MV-4-11 (cell line): ENCODE data around the gene OR2AE1.
"Not testable (repeated sequence)": the region's sequence is repeated elsewhere in the genome, so short reads cannot be mapped to it uniquely, and the experiment has no call there.

ENCODE experiments used
- DNase-seq: peaks from one replicate; lab custom pipeline; 2025; lab: John Stamatoyannopoulos, UW

Gene OR2AE1

DNA sequence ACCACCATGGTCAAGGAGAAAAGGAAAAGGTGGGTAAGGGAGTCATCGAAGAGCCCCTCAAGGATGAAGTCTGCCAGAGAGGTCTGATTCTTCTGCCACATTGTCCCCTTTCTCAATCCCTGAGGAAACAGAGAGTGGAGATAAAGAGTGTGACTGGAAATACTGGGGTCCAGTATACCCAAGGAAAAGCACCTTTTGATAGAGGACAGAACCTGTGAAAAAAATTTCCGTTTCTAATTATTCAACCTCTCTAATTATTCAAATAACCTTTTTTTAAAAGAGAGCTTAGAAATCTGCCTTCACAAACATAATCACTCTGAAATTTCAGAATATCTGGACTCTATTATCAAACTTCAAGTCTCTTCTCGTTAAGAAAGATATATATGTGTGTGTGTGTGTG is at the start of gene OR2AE1:
Gene OR2AE1, minus strand, starts transcription at position 101 of the 400 bp plus-strand sequence. Its CDS starts 0 bp downstream, at position 101.
- DNase-seq, result no peak

- no peak for DNase-seq
Measured at GRCh38 chr7:99926321-99926720, 49.5 kb upstream of the OR2AE1 start.

GRCh38 chr7:99923200-99923599 is 46.4 kb upstream of the OR2AE1 start:
- no peak for DNase-seq

DNA sequence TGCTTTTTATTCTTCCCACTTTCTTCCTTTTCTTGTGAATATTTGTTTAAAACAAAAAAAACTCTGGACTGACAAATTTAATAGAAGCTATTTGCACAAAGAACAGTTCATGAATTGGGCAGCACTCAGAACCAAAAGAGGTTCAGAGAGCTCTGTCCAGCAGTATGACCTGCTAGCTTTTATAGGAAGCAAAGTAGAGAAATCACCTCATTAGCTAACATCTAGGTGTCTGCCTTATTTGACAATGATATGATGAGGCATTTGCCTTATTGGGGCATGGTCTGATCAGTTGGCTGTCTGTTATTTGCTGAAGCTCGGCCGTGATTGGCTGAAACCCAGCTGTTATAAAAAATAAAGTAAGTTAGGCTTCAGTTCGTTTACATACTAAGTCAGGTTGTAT is 43.3 kb upstream of the OR2AE1 start:
- DNase-seq, result peak; percentile 4

GRCh38 chr7:99919814-99920112 is 42.9 kb upstream of the OR2AE1 start:
- no peak for DNase-seq

DNA sequence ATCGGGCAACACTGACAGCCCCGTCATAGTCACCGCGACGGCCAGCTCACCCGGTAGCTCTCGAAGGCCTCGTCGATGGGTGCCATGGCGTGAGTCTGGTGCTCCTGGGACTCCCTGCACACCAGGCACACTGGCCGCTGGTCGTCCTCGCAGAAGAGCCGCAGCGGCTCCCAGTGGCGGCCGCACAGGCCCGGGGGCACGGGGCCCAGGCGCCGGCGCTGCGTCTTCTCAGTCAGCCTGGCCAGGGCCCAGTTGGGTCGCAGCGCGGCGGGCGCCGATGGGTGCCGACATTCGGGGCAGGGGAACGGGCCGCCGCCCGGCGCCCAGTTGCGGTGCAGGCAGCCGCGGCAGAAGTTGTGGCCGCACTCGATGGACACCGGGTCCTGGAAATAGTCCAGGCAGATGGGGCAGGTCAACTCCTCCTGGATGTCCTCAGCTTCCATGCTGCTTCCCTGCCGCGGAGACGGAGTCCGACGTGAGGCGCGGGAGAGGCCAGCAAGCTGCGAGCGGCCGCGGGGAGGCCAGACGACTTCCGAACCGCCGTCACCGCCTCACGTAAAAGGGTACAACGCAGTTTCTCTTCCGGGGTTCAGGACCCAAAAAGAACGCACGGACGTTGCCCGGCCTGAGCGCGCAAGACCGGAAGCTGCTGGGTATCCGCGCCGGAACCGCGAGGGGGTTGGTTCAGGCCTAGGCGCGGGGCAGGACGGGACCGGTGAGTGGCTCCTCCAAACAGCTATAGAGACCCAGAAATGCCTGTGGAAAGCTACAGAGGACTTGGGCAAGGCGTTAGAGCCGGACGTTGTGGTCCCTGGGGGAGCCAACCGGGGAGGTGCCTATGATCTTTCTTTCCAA is 42.4 kb upstream of the OR2AE1 start, which contains the start of gene TRIM4:
Gene TRIM4, minus strand, starts transcription at position 572 of the 855 bp plus-strand sequence. Its CDS starts 129 bp downstream, at position 443.
- peak; percentile 93 for DNase-seq

DNA sequence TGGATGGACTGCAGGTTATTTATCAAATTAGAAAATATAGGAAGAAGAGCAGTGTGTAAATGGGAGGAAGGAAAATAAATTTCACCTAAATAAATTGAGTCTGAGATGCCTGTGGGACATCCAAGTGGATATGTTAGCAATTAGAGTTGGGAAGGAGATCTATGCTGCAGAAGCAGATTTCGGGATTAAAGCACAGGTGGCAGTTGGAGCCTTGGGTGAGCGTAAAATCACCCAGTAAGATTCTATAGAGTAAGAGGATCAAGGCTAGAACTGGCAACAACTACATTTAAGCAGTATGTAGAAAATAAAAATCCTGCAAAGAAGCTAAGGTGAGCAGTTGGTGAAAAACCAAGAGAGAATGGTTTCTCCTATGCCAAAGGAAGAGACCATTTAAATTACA is 34.1 kb upstream of the OR2AE1 start:
- DNase-seq, result no peak

- no peak for DNase-seq
Measured at GRCh38 chr7:99901581-99901980, 24.7 kb upstream of the OR2AE1 start.

GRCh38 chr7:99899830-99900519 is 23.1 kb upstream of the OR2AE1 start:
- DNase-seq, result no peak

DNA sequence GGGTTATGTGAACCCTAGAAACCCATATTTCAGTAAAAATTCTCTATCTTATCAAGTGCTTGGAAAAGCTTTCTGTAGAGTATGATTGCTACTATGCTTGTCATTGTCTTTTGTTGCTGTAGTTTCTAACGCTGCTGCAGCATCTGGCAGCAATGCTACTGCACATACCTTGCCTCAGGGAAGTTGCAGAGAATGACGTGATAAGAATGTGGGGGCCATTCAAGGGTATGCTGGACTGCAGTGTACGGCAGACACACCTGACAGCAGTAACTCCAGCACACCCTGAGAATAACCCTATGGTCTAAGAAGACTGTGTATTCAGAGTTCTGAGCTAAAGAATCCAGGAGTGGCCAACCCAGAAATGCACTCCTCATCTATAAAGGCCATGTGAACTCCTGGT is 22.0 kb upstream of the OR2AE1 start:
- DNase-seq, result no peak

DNA sequence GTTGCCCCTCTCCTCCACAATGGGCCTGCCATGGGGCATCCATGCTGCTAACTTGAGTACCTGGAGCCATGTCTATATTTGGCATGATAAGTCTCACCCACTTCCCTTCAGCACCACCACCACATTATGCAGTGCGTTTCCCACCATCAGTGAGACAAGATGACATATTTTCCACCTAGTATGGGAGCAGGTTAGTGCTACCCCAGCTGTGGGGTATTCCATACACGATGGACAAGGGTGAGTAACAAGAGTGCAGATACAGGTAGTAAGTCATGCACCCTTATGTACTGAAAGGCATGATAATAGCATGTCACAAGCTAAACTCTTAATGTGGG is 21.2 kb upstream of the OR2AE1 start:
- DNase-seq, result no peak

GRCh38 chr7:99897322-99898022 is 20.6 kb upstream of the OR2AE1 start:
- DNase-seq, result peak; percentile 26

DNA sequence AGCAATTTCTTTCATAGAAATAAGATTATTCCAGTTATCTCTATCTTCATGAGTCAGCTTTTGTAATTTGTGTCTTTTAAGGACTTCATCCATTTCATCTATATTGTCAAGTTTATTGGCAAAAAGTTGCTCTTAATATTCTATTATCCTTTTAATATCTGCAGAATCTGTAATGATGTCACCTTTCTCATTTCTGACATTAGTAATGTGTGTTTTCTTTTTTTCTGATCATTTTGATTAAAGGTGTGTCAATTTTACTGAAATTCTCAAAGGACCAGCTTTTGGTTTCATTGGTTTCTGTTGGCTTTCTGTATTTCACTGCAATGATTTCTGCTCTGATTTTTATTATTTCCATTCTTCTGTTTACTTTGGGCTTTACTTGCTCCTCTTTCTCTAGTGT is 17.9 kb upstream of the OR2AE1 start:
- no peak for DNase-seq

GRCh38 chr7:99893280-99893679 is 16.4 kb upstream of the OR2AE1 start:
- DNase-seq, result no peak

GRCh38 chr7:99890348-99890747 is 13.5 kb upstream of the OR2AE1 start:
- not testable (repeated sequence) for DNase-seq

DNA sequence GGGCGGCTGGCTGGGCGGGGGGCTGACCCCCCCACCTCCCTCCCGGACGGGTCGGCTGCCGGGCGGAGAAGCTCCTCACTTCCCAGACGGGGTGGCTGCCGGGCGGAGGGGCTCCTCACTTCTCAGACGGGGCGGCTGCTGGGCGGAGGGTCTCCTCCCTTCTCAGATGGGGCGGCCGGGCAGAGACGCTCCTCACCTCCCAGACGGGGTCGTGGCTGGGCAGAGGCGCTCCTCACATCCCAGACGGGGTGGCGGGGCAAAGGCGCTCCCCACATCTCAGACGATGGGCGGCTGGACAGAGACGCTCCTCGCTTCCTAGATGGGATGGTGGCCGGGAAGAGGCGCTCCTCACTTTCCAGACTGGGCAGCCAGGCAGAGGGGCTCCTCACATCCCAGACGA is 11.5 kb upstream of the OR2AE1 start:
- not testable (repeated sequence) for DNase-seq

- DNase-seq, result no peak
Measured at GRCh38 chr7:99881370-99881769, 4.5 kb upstream of the OR2AE1 start.

GRCh38 chr7:99876491-99876890 is 342 bp downstream of the OR2AE1 start:
- peak; percentile 83 for DNase-seq

DNA sequence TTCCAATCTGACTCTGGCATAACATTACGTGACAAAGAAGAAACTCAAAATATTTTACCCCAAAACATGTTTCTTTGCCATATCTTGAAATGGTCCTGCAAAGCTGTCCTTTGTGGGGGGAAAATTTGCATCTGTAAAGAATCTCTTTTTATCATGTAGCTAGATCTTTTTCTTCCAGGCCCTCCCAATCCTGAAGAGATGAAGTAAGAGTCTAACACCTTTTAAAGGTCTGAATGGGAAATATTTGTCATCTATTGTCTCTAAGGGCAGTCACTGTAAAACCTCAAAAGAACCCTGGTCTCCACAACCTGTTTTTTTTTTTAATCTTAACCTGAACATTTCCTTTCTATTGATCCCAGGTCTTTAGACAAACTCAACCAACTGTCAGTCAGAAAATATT is 8.6 kb downstream of the OR2AE1 start:
- no peak for DNase-seq

DNA sequence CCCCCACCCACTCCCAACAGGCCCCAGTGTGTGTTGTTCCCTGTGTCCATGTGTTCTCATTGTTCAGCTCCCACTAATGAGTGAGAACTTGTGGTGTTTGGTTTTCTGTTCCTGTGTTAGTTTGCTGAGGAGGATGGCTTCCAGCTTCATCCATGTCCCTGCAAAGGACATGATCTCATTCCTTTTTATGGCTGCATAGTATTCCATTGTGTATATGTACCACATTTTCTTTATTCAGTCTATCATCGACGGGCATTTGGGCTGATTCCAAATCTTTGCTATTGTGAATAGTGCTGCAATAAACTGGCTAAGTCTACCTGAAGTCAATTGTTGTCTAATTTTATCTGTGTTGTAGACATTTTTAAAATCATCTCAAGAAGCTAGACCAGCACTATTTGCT is 9.4 kb downstream of the OR2AE1 start:
- DNase-seq, result not testable (repeated sequence)

- peak; percentile 42 for DNase-seq
Measured at GRCh38 chr7:99863847-99864440, 12.9 kb downstream of the OR2AE1 start.

DNA sequence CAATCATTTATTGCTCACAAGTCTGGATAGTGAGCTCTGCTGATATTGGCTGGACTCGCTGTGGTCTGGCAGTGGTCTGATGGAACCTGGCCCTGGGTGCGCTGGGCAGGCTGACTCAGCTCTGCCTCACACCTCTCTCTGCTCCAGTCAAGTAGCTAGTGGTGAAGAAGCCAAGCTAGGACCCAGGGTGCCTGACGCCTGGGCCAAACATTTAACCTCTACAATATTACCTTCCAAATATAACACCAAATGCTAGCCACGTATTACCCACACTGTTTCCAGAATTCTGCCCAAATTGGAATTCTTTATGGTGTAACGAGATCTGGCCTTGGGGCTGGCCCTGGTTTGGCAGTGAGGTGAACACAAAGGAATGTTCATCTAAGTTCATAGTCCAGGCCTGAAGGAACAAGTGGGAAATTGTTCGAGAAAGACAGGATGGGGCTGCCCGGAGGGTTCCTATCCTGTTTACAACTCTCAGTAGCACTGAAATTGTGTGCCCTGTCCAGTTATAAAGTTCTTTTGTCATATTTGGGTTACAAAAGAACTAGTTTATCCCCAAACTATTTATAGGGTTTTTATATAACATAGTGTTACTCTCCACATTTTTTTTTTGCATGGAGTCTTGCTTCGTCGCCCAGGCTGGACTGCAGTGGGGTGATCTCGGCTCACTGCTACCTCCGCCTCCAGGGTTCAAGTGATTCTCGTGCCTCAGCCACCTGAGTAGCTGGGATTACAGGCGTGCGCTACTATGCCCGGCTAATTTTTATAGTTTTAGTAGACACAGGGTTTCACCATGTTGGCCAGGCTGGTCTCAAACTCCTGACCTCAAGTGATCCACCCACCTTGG is 16.3 kb downstream of the OR2AE1 start:
- DNase-seq, result no peak
